GM18951 (cell line): ENCODE data around the gene LARP4B.

ENCODE experiments used
- POLR2A ChIP-seq: IDR thresholded peaks from 4 replicates; pipeline ENCODE4 v1.6.1; 2011; ENCODE audit warnings: mild to moderate bottlenecking; ENCODE audit not compliant: insufficient read length, insufficient read depth; ENCODE audit errors: extremely low read depth
- in situ Hi-C: fragments of 300-500 bp; cut with MboI; formaldehyde crosslinking; loops from one replicate; pipeline ENCODE4 v1.12.0; 2022; ENCODE audit warnings: low sequenced_read_pairs, mixed read lengths, inconsistent platforms; ENCODE audit not compliant: unreplicated experiment

LARP4B gene

GRCh38 chr10:865924-866576, 65.5 kb downstream of the LARP4B start:
- in situ Hi-C loops = no loop called here
- no peak for TF ChIP-seq POLR2A

DNA sequence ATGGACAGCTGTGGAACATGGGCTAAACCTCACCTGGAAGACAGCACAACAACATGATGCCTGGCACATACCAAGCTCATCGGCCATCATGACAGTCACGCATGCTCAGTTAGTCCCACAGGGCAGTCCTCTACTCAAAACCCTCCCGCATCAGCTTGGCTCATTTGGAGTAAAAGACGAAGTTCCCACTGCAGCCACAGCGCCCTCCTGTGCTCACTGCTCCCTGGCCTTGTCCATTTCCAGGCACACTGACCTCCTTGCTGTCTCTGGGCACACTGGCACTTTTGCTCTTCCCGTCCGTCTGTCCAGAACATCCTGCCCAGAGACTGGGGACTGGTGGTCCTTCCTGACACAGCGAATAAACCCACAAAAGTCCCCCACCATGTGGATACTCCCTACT, 66.2 kb downstream of the LARP4B start:
- in situ Hi-C loops = no loop called here
- no peak for TF ChIP-seq POLR2A

DNA sequence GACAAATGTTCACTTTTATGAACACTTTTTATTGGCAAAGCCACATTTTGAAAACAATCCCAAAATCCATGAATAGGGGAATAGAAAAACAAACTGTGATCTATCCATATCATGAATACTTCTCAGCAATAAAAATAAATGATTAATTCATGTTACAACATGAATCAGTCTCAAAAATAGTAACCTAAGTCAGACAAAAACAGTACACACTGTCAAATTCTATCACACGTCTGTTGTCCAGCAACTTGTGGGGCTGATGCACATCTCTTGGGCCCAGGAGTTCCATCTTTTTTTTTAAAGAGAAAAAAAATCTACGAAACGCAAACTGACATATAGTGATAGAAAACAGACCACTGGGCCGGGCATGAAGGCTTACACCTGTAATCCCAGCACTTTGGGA, 71.0 kb downstream of the LARP4B start:
- no peak for TF ChIP-seq POLR2A
- in situ Hi-C loops = no loop called here

GRCh38 chr10:856416-857157, 74.9 kb downstream of the LARP4B start:
- in situ Hi-C loops = no loop called here
- TF ChIP-seq POLR2A = no peak

GRCh38 chr10:855671-856070, 75.8 kb downstream of the LARP4B start:
- in situ Hi-C loops = no loop called here
- no peak for TF ChIP-seq POLR2A

- TF ChIP-seq POLR2A = no peak
- in situ Hi-C loops = no loop called here
Observed at GRCh38 chr10:855079-855478, 76.4 kb downstream of the LARP4B start.

GRCh38 chr10:853017-853416, 78.5 kb downstream of the LARP4B start:
- no peak for TF ChIP-seq POLR2A
- in situ Hi-C loops = no loop called here

- TF ChIP-seq POLR2A = no peak
- in situ Hi-C loops = no loop called here
Observed at GRCh38 chr10:852386-852785, 79.1 kb downstream of the LARP4B start.

- in situ Hi-C loops = no loop called here
- no peak for TF ChIP-seq POLR2A
Observed at GRCh38 chr10:851901-852300, 79.6 kb downstream of the LARP4B start.

DNA sequence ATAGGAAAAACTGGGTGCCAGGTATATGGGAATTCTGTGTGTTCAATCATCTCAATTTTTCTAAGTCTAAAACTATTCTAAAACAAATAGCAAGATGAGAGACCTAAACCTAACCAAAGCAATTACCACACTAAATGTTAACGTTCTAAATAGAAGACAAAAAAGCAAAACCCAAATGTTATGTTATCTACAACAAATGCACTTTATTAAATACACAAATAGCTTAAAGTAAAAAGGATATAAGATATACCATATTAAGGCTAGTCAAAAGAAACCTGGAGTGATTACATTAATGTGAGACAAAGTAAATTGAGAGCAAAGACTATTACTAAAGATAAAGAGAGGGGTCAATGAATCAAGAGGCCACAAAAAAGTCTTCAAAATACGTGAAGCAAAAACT, 81.4 kb downstream of the LARP4B start:
- in situ Hi-C loops = no loop called here
- TF ChIP-seq POLR2A = no peak

DNA sequence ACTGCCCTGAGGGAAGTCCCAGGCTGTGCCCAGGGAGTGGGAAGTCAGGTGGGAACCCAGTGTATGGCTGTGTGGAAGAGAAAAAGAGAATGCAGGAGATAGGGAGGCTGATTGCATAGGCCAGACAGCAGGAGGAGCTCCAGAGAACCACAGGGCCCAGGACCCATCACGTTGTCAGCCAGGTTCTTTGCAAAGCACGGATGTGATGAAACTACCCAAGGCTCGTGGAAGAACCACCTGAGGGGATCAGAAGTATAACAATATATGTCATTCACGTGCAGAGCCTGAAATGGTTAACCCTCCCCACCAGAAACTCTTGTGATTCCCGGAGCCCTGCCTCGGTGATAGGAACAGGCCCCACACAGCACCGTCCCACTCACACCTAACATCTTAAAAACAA, 83.6 kb downstream of the LARP4B start:
- in situ Hi-C loops = no loop called here
- no peak for TF ChIP-seq POLR2A

- in situ Hi-C loops = no loop called here
- TF ChIP-seq POLR2A = no peak
Observed at GRCh38 chr10:846126-846685, 85.3 kb downstream of the LARP4B start.

DNA sequence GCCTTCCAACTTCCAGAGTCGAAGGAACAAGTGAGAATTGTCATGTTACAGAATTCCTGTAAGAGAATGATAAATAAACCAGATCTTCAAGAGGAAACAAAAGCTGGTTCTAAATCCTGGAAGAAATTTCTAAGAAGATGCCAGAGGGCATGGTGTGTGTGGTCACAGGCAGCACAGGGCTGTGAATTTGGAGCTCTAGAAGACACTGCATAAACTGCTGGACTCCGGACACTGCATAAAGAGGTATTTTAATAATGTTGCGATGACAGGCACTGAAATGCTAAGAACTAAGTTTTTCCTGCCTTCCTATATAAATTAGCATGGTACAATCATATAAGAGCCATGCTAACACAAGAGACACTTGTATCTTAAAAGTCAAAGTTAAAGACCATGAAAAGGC, 86.0 kb downstream of the LARP4B start:
- in situ Hi-C loops = no loop called here
- TF ChIP-seq POLR2A = no peak

DNA sequence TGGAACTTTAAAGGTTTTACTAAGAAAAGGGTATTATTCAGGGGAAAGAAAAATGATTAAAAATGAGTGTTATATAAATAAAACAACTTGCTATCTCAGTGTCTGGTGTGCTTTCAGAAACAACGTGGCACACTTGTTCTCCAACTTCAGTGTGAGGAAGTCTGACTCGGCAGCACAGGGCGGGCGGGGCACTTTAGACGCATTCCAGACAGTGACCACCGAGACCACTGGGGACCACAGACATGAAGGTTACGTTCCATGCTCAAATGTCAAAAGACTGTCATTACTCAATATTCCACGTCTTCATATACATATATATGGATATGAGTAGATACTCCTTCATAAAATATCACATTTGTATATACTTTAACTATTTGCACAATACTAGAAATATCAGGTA, 87.0 kb downstream of the LARP4B start:
- TF ChIP-seq POLR2A = no peak
- in situ Hi-C loops = no loop called here
